GM20000 (cell line): ENCODE data around the gene XKR8.

ENCODE experiments used
- DNase-seq: peaks from one replicate; pipeline ENCODE4 v3.0.0; 2012; ENCODE audit warnings: low spot score
- TF ChIP-seq, protein P1 (sequence below): IDR thresholded peaks from 2 replicates; pipeline ENCODE4 v1.5.1; 2012; ENCODE audit warnings: mild to moderate bottlenecking, control low read depth; ENCODE audit errors: extremely low read depth, missing control alignments

XKR8 gene

DNA sequence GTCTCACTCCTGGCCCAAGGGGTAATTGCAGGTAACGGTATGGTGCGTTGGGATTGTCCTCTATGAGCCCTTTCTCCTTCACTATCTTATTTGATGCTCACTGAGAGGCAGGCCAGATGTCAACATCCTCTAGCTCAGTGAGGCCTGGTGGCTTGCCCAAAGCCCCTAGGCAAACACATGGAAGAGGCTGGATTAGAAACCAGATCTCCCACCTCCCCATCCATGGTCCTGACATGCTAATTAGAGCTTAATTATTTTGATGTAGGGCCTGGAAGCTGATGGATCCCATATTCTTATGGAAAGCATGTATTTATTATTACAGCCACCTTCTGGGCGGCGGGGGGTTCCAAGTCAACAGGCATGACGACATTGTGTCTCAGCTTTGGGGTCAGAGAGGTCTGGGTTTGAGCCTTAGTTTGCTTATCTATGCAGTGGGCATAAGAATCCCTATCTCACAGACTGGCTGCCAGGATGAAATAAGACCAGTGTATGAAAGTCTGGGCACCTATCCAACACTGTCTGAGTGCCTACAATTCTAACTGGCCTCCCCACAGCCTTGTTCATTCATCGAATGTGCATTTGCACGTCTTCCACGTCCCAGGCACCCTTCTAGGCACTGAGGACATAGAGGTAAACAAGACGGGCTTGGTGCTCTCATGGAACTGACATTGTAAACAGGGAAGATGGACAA lies 18.8 kb upstream of the XKR8 start:
- no peak for DNase-seq
- TF ChIP-seq, protein P1, sequence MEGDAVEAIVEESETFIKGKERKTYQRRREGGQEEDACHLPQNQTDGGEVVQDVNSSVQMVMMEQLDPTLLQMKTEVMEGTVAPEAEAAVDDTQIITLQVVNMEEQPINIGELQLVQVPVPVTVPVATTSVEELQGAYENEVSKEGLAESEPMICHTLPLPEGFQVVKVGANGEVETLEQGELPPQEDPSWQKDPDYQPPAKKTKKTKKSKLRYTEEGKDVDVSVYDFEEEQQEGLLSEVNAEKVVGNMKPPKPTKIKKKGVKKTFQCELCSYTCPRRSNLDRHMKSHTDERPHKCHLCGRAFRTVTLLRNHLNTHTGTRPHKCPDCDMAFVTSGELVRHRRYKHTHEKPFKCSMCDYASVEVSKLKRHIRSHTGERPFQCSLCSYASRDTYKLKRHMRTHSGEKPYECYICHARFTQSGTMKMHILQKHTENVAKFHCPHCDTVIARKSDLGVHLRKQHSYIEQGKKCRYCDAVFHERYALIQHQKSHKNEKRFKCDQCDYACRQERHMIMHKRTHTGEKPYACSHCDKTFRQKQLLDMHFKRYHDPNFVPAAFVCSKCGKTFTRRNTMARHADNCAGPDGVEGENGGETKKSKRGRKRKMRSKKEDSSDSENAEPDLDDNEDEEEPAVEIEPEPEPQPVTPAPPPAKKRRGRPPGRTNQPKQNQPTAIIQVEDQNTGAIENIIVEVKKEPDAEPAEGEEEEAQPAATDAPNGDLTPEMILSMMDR = no peak

DNA sequence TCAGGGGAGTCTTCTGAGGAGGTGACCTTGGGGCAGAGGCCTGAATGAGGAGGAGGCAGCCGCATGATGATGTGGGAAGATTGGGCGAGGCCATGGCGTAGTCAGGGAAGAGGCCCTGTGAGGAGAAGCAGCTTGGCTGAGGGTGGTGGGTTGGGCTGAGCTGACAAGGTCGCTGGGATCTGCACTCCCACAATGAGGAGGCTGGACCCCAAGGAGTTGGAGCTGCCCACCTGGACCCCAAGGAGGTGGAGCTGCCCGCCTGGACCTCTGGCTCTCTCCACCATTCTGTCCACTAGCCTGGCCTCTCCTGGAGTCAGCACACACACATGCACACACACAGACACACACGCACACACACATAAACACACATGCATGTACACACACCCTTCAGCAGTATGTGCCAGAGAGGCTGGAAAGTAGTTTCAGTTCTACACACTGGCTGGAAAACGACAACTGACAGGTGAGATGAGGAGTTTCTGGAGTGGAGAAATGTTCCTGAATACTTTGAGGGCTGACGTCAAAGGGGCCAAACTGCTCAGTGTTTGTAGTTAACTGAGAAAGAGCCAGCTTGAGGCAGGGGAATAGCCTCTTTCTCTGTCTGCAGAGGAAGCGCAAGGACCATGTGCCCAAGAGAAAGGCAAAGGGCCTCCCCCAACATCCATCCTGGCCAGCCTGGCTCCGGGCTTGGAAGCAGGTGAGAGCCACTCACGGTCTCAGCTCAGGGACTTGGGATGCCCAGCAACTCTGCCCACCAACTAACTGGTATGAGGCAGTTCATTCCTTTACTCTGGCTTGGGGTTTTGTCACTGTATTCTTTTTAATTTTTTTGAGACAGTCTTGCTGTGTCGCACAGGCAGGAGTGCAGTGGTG lies 17.9 kb upstream of the XKR8 start:
- no peak for DNase-seq
- TF ChIP-seq, protein P1 = no peak

DNA sequence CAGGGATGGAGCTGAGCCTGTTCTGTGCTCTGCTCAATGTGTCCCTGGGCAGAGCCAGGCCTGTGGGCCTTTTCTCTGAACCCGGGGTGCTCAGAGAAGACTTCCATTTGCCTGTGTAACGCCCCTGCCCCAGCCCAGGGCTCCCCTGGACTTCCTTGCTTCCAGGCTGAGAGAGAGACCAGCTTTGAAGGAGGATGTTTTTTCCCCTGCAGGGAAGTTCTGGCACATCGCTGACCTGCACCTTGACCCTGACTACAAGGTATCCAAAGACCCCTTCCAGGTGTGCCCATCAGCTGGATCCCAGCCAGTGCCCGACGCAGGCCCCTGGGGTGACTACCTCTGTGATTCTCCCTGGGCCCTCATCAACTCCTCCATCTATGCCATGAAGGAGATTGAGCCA lies 14.8 kb upstream of the XKR8 start:
- TF ChIP-seq, protein P1 = no peak
- DNase-seq = no peak

DNA sequence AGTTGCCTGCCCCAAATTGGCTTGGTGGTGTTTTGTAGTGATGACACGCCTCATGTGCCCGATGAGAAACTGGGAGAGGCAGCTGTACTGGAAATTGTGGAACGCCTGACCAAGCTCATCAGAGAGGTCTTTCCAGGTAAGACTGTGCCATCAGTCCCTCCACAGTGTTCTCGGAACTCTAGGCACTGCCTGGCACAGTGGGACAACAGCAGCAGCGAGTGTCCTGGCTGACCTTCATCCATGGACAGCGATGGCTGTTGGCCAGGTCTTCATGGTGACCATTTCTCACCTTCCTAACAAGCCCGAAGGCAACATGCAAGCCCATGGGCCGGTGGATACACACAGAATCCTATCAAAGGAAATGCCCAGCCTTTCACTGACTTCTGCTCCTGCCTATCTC lies 10.7 kb upstream of the XKR8 start:
- TF ChIP-seq, protein P1 = no peak

DNA sequence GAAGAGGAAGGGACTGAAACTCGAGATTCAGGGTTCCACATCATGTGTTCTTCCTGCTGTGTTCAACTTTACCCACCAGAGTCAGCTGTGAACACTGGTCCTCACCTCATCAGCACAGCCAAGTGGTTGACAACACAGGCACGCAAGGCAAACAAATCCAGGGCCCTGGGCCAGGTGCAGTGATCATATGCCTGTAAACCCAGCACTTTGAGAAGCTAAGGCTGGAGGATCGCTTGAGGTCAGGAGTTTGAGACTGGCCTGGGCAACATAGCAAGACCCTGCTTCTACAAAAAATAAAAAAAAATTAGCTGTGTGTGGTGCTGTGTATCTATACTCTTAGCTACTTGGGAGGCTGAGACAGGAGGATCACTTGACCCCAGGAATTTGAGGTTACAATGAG lies 8.4 kb upstream of the XKR8 start:
- TF ChIP-seq, protein P1 = no peak
- no peak for DNase-seq

More for the DNA sequence above, 10.7 kb upstream of the XKR8 start:
- DNase-seq = no peak

DNA sequence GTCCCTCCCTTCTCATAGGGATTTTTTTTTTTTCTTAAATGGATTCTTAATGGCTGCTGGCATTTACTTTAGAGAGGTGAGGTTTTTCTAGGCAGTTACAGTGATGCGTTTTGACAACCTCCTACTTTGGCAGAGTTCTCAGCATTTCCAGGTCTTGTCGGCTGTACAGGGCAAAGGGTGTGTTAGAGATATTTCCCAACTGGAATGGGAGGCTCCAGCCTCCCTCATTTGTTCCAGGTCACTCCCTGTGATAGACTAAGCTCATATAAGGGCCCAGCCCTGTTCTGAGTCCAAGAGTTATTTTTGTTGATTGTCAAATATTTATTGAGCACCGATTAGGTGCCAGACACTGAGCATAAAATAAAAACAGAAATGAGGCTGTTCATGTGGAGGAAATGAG lies 7.6 kb upstream of the XKR8 start:
- TF ChIP-seq, protein P1 = no peak
- no peak for DNase-seq

DNA sequence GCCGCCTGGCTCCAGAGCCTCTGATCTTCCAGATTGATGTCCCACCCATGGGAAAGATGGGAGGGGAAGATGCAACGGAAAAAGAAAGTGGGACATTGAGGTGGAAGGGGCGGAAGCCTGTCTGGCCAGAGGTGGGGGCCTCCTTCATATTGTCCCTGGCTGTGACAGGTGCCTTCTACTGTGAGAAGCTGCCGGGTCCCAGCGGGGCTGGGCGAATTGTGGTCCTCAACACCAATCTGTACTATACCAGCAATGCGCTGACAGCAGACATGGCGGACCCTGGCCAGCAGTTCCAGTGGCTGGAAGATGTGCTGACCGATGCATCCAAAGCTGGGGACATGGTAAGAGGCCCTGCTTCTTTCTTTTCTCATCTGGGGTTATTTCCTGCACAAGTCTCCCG lies 5.6 kb upstream of the XKR8 start:
- DNase-seq = no peak
- TF ChIP-seq, protein P1 = no peak
